A549 (cell line): ENCODE data around the gene SEMA3A.

Source experiments
- CTCF ChIP-seq: fragments of >200 bp; sonication (Bioruptor Twin); formaldehyde crosslinking; IDR thresholded peaks from 3 replicates; pipeline ENCODE4 v1.5.1; 2016
- FOSL2 ChIP-seq, 2 experiments: fragments of 450-650 bp in 1 of 2; fragments of >200 bp in 1 of 2; sonication (Bioruptor Twin) in 1 of 2; formaldehyde crosslinking; IDR thresholded peaks; 2 replicates each; pipeline versions ENCODE4 v1.5.0 to v1.6.1; 2016 to 2020; ENCODE audit warnings: mild to moderate bottlenecking in 1 of 2, moderate library complexity in 1 of 2
- GATA3 ChIP-seq: IDR thresholded peaks from 2 replicates; pipeline ENCODE4 v1.6.1; 2012; ENCODE audit warnings: borderline replicate concordance
- JUN ChIP-seq, 2 experiments: fragments of >200 bp; sonication (Bioruptor Twin); formaldehyde crosslinking; IDR thresholded peaks; 2 replicates in 1 of 2; 3 replicates in 1 of 2; pipeline ENCODE4 v1.6.1; 2016 to 2017
- POLR2A ChIP-seq: IDR thresholded peaks from 2 replicates; pipeline ENCODE4 v1.6.1; 2012; ENCODE audit warnings: mild to moderate bottlenecking, low read length
- RAD21 ChIP-seq, 2 experiments: fragments of >200 bp in 1 of 2; sonication (Bioruptor Twin) in 1 of 2; formaldehyde crosslinking in 1 of 2; IDR thresholded peaks in 1 of 2; conservative IDR thresholded peaks in 1 of 2; 2 replicates in 1 of 2; 3 replicates in 1 of 2; pipeline ENCODE4 v1.6.1; 2012 to 2018; ENCODE audit warnings: inconsistent platforms in 1 of 2
- SMC3 ChIP-seq: fragments of >200 bp; sonication (Bioruptor Twin); formaldehyde crosslinking; IDR thresholded peaks from 3 replicates; pipeline ENCODE4 v1.6.1; 2018; ENCODE audit warnings: inconsistent platforms
- TF ChIP-seq, protein P1 (sequence below): IDR thresholded peaks from 2 replicates; pipeline ENCODE4 v1.6.1; 2012

- TF ChIP-seq JUN (IDR thresholded peaks at IDR 0.05): peak in 1 of 2 experiments; percentile 38; a peak in 2 of 5 replicates
- TF ChIP-seq GATA3: no peak
- no peak for TF ChIP-seq CTCF
- peak; percentile 34; the same call in 1 of the 3 replicates for TF ChIP-seq SMC3
- TF ChIP-seq RAD21 (conservative IDR thresholded peaks at IDR 0.05 in 1 of 2, IDR thresholded peaks at IDR 0.05 in 1 of 2): peak in 1 of 2 experiments; percentile 43; a peak in 2 of 5 replicates
- no peak for TF ChIP-seq POLR2A
- TF ChIP-seq, protein P1, sequence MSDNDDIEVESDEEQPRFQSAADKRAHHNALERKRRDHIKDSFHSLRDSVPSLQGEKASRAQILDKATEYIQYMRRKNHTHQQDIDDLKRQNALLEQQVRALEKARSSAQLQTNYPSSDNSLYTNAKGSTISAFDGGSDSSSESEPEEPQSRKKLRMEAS: peak; percentile 70
- no peak for TF ChIP-seq FOSL2 (IDR thresholded peaks at IDR 0.05)
- TF ChIP-seq FOSL2 (CRISPR knock-in tag; IDR thresholded peaks at IDR 0.05): peak; percentile 33
These were observed at the start of gene SEMA3A for GRCh38 chr7:84194484-84195271.
